ENCODE data around the gene CEP68.
"Not testable (repeated sequence)": the region's sequence is repeated elsewhere in the genome, so short reads cannot be mapped to it uniquely, and the experiment has no call there.

The CEP68 gene

GRCh38 chr2:65056215-65057053, at the start of gene CEP68:
Gene CEP68 (plus strand): TSS chr2:65056416. CDS start chr2:65069445, 13,029 bp downstream.
- DNase-seq: peak; percentile 92 to 96

DNA sequence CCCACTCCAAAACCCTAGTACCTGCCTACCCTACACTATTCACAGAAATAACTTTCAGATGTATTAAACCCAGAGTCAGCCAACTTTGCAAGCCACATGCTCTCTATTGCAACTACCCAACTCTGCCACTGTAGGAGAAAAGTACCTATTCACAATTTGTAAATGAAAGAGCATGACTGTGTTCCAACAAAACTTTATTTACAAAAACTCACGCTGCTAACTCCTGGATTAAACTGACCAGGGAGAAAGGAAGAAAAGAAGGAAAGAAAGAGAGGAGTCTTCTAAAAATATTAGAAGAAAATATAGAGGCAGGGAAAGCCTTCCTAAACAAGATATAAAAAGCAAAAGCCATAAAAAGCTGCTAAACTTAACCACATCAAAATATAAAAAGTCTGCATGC, 42.4 kb upstream of the CEP68 start:
- no peak for DNase-seq

- no peak for DNase-seq
These were observed 40.5 kb upstream of the CEP68 start for GRCh38 chr2:65015731-65016130.

- DNase-seq: no peak
These were observed 39.4 kb upstream of the CEP68 start for GRCh38 chr2:65016789-65017188.

GRCh38 chr2:65017335-65017734, 38.9 kb upstream of the CEP68 start:
- no peak for DNase-seq

DNA sequence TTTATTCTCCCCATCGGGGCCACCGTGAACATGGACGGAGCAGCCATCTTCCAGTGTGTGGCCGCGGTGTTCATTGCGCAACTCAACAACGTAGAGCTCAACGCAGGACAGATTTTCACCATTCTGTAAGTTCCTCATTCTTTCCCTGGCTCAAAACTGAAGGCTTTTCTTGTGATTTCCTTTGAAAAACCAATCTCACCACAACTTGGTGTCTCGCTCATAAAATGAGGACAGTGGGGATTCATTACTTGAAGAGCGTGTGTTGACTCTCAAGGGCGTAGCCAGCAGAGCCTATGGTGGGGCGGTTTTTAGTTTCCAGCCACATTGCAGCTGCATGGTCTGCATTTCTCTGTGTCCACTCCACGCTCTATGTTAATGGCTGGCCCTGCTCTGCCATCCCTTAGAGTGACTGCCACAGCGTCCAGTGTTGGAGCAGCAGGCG, 38.1 kb upstream of the CEP68 start:
- no peak for DNase-seq

DNA sequence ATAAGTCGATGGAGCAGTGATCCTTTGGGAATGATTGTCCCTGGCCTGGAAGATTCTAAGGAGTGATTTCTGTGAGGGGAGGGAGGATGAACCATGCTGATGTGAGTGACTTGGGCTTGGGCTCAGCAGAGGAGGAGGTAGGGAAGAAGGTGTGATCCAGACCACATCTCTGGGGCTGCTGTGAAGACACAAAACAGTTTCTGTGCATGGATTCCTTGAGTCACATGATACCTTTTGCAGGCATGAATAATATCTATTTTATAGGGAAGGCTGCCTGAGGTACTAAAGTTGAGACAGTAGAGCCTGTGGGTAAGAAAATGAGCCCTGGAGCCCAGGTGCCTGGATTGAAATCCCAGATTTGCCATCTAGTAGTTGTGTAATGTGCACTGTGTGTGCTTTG, 37.2 kb upstream of the CEP68 start:
- no peak for DNase-seq

DNA sequence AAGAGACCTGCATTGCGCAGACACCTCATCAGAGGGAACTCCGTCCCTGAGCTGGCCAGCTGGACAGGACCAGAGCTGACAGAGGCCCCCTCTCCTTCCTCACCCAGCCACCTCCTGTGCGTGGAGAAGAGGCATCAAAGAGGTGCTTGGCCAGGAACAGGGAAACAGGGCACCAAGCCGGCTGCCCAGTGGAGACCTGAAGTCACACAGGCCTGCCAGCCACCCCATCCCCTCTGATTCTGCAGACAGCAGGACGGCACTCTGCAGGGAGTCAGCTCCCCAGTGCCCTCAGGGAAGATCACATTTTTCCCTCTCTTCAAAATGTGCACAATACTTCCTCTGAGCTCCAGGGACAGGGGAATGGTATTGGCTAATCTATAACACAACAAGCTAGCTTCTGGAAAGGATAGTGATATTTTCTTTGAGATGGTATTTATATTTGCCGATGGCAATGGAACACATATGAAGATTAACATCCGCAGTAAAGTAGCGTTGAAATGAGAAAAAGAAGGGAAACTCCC, 36.5 kb upstream of the CEP68 start:
- no peak for DNase-seq

- not testable (repeated sequence) for DNase-seq
These were observed 36.0 kb upstream of the CEP68 start for GRCh38 chr2:65020251-65020650.

DNA sequence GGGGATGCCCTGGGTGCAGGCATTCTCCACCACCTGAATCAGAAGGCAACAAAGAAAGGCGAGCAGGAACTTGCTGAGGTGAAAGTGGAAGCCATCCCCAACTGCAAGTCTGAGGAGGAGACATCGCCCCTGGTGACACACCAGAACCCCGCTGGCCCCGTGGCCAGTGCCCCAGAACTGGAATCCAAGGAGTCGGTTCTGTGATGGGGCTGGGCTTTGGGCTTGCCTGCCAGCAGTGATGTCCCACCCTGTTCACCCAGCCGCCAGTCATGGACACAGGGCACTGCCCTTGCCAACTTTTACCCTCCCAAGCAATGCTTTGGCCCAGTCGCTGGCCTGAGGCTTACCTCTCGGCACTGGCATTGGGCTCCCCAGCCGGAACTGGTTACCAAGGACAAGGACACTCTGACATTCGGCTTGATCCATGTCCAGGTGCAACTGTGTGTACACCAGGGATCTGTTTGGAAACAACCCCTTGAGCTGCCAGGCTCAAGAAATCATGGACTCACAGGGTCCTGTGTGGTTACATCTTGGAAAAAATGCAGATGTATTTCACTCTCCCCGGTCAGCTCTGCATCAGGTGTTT, 35.2 kb upstream of the CEP68 start:
- no peak for DNase-seq

- no peak for DNase-seq
These were observed 34.5 kb upstream of the CEP68 start for GRCh38 chr2:65021709-65022108.

DNA sequence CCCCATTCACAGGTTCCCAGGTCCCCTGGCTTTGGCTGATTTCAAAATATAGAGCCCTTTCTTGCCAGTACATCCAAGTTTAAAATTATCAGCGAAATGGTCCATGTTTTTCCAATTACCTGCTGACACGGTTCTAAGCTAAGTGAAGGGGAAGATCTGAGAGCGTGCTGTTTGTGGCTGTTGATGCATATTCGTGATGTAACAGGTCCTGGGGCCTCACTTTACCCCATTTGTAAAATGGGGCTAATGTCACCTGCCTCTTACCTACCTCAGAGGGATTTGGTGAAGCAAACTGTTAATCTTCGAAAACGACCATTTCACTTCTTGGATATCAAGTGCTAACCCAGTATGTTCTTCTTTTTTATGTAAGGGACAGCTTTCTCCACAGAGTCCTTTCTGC, 34.0 kb upstream of the CEP68 start:
- no peak for DNase-seq

DNA sequence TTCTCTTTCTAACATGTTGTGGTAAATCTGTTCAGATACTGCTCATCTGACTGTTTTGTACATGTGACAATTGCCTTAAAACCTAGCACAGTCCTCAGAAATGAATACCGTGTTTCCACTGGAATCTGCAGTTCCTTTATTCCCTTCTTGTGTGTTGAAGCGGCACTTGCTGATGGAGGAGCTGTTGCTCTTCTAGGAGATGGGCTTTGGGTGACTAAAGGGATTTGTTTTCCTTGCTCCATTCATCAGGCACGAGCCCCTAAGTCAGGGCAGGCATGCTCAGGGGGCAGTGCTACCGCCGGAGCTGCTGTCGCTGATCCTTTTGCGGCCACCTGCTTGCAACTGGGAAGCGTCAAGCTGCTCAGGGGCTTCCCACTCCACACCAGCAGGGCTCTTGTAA, 32.5 kb upstream of the CEP68 start:
- no peak for DNase-seq

DNA sequence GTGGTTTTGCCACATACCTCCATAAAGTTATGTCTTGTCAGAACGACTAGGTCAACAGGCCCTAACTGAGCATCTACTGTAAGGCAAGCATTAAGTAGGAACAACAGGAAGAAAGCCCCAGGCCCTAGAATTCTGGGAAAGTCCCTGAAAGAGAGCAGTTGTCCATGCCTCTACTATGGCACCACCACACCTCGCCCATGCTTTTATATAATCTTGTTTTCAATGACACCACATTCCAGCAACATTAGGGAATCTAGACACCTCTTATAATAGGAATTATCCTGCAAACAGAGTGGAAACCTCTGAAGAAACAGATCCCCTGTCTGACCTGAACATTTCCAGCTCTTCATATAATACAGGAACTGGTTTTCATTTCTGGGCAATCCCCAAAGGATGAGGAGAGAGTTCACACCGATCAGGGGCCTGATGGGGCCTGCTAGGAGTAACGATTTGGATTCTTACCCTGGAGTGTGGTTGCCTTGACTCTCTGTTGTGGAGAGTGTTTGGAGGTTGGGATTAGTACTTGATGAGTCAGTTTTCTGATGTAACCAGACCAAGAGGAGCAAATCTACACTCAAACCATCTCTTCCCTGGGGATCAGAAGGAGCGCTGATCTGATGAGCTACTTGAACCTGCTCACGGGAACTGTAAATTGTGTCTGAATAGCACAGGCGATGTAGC, 31.9 kb upstream of the CEP68 start:
- DNase-seq: no peak

DNA sequence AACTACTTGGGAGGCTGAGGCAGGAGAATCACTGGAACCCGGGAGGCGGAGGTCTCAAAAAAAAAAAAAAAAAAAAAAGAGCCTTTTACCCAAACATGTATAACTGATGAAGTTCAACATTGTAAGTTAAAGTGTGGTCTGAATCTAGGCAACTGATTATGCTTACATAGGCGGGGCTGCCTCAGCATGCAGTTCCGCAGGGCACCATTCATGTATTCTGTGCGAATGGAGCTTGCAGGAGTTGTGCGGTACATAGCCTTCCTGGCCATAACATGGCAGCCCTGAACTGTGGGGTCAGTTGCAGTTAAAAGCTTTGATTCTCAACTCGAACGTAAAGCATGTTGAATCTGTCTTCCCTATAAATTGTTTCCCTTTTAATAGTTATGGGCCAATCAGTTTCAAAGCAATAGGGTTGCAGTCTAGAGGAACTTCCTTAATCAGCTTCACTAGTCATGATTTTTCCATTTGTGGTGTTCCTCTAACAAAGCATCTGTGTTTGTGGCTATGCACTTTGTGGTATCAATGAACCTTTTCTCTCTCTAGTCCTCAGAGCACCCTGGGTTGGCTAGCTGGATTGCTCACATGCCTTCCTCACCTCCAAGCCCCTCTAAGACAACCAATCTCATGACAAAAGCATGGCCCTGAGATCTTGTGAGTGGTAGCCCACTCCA, 30.6 kb upstream of the CEP68 start:
- DNase-seq: no peak

DNA sequence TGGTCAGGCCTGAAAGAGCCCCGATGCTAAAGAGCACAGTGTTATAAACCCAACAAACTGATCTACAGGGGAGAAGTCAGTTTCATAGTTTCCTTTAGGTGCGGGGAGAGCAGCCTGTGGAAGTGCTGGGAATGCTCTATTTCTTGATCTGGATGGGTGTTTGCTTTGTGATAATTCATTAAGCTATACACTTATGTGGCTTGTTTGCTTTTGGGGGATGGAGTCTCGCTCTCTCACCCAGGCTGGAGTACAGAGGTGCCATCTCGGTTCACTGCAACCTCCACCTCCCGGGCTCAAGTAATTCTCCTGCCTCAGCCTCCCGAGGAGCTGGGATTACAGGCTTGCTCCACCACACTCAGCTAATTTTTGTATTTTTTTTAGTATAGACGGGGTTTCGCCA, 30.1 kb upstream of the CEP68 start:
- DNase-seq: no peak

GRCh38 chr2:65026704-65027464, 29.3 kb upstream of the CEP68 start:
- DNase-seq: no peak

- no peak for DNase-seq
These were observed 28.5 kb upstream of the CEP68 start for GRCh38 chr2:65027616-65028244.

GRCh38 chr2:65030476-65031332, 25.5 kb upstream of the CEP68 start:
- DNase-seq: no peak

DNA sequence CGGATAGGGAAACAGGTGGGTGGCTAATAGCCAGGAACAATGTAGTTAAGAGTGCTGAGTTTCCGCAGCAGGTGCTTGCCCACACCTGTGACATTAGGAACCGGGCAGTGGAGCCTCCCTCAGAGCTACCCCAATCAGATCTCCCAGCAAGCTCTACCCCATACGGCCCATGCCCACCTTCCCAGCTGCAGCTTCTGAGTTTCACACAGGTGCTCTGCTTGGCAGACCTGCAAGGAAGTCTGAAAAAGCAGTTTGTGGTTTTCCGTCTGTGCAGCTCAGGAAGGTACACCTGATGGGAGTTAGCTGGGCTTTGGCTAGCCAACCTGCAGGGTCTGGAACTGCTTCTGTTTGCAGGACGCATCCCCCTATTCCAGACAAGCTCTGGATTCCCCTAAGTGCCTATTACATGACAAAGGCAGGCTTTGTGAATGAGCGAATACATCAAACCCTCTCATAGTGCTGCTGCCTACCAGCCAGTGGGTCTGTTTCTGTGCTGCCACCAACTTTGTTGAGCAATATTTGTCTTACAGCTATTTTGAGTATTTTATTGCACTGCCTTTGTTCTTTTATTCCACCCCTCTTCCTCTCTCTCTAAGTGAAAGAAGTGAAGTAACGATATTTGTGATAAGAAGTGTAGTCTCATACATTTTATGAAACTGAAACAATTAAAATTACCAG, 24.7 kb upstream of the CEP68 start:
- DNase-seq: no peak
